Stimulated activated CD4-positive, alpha-beta T cell treated with anti-CD3 and anti-CD28 coated beads, Interleukin-12 subunit alpha, Interleukin-12 subunit beta, amount 100 ng/mL, for 48 hours (primary cell): ENCODE results near the gene NLK.

ENCODE experiments used
- DNase-seq, 3 donors: peaks; one replicate each; pipeline ENCODE4 v3.0.0-alpha.2; 2020; ENCODE audit warnings: low read depth in 2 of 3, low spot score in 1 of 3

NLK gene

DNA sequence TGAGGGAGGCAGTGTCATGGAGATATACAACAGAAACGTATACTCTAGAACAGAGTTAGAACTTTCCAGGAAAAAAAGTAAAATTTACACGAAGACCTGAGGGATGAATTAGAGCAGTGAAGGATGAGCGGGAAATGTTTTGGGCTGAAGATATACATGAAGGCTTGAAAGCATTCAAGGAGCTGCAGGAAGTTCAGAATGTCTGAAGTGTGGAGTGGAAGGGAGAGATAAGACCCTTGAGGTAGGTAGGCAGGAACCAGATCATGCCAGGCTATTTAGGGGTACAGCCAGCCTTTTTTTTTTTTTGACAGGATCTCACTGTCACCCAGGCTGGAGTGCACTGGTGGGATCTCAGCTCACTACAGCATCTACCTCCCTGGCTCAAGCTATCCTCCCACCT is 3.2 kb upstream of the NLK start:
- DNase-seq: no peak

- no peak for DNase-seq
These were observed 2.1 kb upstream of the NLK start for GRCh38 chr17:28040406-28040805.

DNA sequence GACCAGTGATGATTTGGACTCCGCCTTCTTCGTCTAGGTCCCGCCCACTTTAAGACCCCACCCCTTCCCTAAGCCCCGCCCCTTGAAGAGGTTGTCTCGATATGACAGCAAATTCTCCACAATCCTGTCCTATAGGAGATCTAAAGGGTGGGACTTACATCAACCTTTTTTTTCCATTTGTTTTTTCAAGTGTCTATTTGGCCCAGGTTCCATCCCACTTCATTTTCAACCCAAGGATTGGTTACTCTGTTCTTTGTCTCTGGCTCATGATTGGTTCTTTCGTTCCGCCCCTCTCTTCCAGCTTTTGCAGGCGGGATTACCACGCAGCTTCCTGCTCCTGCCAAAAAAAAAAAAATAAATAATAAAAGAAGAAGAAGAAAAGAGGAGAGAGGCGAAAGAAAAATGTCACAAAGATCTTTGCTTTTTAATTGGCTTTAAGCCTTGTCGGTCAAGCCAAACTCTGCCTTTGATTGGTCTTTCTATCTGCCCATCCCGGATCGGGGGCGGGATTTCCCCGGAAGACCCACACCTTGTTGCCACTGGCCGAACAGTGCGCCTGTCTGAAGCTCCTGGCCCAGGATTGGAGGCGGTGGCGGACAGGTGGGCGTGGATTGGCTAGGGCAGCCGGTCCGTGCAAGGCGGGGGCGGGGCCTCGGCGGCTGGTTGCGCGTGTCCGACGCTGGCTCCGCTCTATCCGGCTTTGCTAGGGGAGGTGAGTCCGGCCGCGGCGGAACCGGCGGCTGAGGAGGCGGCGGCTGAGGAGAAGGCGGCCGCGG is 1.2 kb upstream of the NLK start:
- peak; percentile 99 to 100 (median 99) for DNase-seq

DNA sequence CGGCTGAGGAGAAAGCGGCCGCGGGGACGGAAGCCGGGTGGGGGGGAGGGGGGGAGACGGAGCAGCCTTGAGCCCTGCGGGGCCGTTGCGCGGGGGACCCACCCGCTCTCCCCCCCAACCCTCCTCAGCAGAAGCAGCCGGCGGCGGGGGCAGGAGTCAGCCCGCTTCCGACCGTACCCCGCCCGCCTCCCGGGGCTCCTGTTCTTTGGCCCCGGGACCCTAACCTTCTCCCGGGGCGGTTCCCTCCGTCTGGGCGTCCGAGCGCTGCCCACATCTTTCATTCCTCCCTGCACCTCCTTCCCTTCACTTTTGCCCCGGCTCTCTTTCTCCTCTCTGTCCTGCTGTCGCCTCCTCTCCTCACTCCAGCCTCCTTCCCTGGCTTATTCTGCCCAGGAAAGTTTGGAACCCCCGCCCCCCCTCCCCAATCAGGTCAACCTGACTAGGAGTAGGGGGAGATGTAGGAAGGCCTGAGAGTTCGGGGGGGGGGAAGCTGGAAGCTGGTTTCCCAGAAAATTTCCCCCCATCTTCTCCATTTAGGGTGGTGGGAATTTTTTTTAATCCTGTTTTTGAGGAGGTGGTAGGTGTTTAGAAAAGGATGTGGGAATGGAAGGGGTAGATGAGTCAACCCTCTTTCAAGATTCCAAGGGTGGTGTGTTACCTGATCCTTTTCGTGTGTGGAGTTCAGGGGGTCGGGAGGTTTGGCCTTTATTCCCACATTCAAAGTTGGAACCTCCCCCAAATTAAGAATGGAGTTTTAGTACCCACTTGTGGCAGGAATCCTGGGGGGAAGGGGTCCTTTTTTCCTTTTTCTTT is 427 bp upstream of the NLK start:
- peak in 2 of 3 donors; percentile 3 to 20 for DNase-seq

GRCh38 chr17:28042721-28043291 is 329 bp downstream of the NLK start:
- DNase-seq: no peak

- DNase-seq: no peak
These were observed 819 bp downstream of the NLK start for GRCh38 chr17:28043296-28043695.

GRCh38 chr17:28043741-28044140 is 1.3 kb downstream of the NLK start:
- no peak for DNase-seq

- DNase-seq: no peak
These were observed 2.8 kb downstream of the NLK start for GRCh38 chr17:28045304-28045703.

DNA sequence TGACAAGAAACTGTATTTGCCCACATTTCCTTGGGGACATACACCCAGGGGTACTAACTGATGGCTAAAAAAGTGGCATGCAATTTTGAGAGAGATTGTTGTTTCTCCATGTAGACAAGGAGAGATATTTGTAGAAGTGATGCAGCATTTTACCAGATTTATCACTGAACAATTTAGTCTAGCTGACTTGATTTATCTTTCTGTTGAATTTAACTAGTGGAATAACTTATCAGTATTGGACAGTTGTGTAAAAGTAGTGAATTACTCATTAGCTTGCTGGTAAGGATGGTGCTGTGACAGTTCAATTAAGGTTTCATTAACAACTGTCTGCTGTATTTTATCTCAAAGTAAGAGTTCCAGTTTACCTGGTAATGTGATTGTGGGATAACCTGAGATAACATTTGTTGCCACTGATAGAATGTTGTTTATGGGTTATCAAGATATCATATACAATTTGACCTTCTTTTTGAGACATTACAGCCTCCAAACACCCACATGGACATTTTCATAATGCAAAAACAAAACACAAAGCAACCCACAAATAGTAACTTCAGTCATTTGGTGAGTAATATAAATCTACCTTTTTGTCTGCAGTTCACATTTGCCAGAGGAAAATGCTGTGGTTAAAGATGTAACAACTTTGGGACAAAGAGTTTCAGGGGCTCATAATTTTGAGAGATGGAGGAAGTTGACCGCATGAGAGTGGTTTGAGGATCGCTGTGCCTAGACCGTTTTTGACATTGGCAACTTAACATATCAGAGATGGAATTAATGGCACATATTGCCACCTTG is 3.8 kb downstream of the NLK start:
- DNase-seq: no peak

DNA sequence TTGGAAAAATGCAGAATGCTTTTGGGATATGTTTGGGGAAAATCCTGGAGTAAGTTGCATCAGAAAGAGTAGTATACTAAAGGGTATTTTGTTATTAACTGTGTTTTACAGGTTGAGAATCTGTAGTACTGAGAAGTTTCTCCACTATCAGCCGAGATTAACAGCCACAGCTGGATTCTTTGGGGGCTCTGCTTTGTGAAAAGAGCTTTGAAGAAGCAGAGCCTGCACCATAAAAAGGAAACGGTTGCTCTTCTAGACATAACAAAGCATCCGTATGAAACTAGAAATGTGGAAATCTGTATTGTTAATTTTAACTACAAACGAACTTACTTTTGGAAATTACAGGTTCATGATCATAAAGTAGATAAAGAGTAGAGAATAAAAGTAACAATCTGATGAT is 5.3 kb downstream of the NLK start:
- no peak for DNase-seq

DNA sequence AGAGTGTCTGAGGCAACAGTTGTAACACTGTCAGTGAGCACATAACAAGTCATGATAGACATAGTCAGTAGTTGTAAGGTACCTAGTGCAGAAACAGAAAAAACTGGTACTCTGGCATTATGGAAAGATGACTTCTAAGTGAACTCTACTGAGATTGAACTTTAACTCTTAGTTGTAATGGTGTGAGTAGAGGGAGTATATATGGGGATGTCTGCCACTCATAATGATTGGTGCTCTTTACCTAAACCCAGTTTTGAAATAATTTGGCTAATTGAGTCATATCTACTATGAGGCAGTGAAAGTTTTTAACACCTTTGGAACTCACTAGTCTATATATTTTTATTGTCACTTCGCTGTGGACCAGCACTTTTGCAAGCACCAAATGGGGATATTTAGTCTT is 6.6 kb downstream of the NLK start:
- no peak for DNase-seq

DNA sequence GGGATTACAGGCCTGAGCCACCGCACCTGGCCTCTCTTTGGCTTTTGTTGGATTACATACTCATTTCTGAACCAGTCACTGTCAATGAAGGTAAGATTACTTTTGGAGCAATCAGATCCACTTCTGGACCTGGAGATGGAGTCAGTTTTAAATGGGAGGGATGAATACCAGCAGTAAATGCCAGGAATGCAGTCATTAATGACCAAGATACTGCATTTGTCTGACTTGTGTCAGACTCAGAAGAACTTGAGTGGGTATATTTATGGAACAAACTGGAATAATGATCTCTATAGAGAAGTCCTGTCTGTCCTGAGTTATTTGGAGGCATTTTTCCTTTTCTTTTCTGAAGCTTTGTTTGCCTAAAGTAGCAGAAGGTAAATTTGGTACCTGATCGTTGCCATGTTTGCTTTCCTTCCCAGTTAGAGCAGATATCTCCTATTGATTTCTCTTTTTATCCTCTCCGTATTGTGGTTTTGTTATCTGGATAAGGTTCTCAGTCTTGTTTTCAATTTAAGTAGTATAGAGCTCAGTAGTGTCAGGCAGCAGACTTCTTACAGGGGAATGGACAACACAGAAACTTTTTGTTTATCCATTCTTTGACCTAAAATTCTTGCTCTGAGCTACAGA is 10.7 kb downstream of the NLK start:
- no peak for DNase-seq

GRCh38 chr17:28053725-28054124 is 11.2 kb downstream of the NLK start:
- no peak for DNase-seq

GRCh38 chr17:28055546-28056275 is 13.2 kb downstream of the NLK start:
- DNase-seq: no peak

GRCh38 chr17:28056276-28056620 is 13.8 kb downstream of the NLK start:
- no peak for DNase-seq

DNA sequence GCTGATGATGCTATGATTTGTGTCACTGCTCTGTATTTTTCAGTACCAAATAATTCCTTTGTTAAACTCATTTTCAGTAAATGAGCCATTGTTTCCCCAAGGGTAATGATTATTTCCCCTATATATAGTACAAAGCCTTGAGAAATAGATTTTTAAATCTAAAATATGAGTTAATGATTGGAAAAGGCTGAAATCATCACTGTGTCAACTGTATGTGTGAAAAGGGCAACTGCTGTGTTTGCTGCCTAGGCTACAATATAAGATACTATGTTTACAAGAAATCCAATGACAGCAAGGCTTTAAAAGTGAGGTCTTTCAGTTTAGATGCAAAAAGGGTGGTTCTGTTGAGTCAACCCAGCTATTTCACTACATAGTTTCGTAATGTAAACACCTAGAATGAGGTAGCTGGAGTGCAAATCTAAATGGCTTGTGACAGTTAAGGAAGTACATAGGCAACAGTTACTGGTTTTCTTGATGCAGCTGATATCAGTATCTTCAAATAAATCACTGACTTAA is 15.3 kb downstream of the NLK start:
- no peak for DNase-seq

GRCh38 chr17:28059675-28060074 is 17.2 kb downstream of the NLK start:
- DNase-seq: no peak

DNA sequence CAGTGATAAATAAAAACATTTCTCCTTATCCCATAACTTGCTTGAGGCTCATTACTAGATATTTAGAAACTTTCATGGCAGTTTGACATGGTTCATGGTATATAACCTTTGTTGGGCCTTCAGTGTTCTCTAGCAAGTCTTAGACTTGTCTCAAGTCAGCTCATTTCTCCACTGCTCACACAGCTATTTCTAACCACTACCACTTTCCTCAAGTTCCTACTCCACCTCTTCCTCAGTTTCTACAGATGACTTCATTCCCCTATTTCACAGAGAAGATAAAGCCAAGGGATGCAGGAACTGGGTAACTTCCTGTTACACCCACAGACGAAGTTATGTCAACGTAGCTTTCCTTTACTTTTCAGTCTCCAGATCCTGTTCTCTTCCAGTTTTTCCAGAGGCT is 23.2 kb downstream of the NLK start:
- no peak for DNase-seq

DNA sequence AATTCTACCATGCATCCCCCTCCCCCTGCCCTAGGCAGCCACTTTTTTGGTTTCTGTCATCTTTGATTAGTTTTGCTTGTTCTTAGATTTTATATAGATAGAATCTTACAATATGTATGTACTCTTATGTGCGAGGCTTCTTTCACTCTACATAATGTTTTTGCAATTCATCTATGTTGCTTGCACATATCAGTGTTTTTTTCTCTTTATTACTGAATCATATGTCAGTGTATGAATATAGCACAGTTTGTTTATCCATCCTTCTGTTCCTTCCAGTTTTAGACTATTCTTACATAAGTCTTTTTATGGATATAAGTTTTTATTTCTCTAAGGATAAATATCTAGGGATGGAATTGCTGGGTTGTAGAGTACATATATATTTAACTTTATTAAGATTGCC is 26.6 kb downstream of the NLK start:
- no peak for DNase-seq

- DNase-seq: no peak
These were observed 28.7 kb downstream of the NLK start for GRCh38 chr17:28071179-28071578.
